Spleen (tissue), 7 donors: ENCODE measurements around the gene TOR1B.

ENCODE experiments used
- CTCF ChIP-seq, 11 experiments: fragments of 200-600 bp in 7 of 11; fragments of 450-650 bp in 4 of 11; sonication (generic) in 4 of 11; IDR thresholded peaks in 8 of 11; conservative IDR thresholded peaks in 3 of 11; 1 replicate in 7 of 11; 2 replicates in 4 of 11; pipeline versions ENCODE4 v1.4.0 to v1.8.0; 2016 to 2021; ENCODE audit warnings: antibody characterized with exemption in 11 of 11, inconsistent platforms in 4 of 11, mild to moderate bottlenecking in 1 of 11
- POLR2A ChIP-seq, 3 donors: fragments of 450-650 bp; IDR thresholded peaks; one replicate each; pipeline ENCODE4 v1.5.1; 2017; ENCODE audit warnings: antibody characterized with exemption in 3 of 3, mild to moderate bottlenecking in 1 of 3
- POLR2AphosphoS5 ChIP-seq, 3 donors: sonication (generic); formaldehyde crosslinking; IDR thresholded peaks; one replicate each; pipeline ENCODE4 v1.5.1; 2017; ENCODE audit warnings: antibody characterized with exemption in 3 of 3
- donor health status: DM: no; HTN: no; CAD: no; lungs with moderate emphysema.
- donor health status: DM: no; HTN: no; CAD: no.
- donor health status: DM: no; HTN: no; CAD: no.

GRCh38 chr9:129810788-129811187, 7.8 kb downstream of the TOR1B start:
- TF ChIP-seq CTCF (IDR thresholded peaks at IDR 0.05 in 8 of 11, conservative IDR thresholded peaks at IDR 0.05 in 3 of 11) (no peak), POLR2A (IDR thresholded peaks at IDR 0.05) (no peak), POLR2AphosphoS5 (IDR thresholded peaks at IDR 0.05) (no peak)
